ENCODE measurements around the gene XPR1.

XPR1 gene

DNA sequence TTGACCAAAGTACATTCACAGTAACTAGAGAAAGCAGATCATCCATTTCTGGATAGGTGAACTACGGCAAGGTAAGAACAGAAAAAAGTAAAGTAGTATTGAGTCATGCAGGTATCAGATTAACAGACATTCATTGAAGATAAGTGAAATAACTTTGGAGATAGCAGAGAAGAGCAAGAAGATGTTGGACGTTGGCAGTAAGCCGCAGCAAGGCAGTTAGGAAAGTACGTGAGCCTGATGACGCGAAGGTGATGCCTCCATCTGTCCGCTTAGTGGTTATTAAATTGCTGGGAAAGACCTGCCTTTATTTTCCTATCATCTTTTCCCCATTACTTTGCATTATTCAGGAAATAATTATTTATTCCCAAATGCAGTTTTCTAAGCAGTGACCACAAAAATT is 256.0 kb downstream of the XPR1 start:
- DNase-seq (ENCODE audit: low read depth in 2 of 2), result no peak
- TF ChIP-seq, protein P1, sequence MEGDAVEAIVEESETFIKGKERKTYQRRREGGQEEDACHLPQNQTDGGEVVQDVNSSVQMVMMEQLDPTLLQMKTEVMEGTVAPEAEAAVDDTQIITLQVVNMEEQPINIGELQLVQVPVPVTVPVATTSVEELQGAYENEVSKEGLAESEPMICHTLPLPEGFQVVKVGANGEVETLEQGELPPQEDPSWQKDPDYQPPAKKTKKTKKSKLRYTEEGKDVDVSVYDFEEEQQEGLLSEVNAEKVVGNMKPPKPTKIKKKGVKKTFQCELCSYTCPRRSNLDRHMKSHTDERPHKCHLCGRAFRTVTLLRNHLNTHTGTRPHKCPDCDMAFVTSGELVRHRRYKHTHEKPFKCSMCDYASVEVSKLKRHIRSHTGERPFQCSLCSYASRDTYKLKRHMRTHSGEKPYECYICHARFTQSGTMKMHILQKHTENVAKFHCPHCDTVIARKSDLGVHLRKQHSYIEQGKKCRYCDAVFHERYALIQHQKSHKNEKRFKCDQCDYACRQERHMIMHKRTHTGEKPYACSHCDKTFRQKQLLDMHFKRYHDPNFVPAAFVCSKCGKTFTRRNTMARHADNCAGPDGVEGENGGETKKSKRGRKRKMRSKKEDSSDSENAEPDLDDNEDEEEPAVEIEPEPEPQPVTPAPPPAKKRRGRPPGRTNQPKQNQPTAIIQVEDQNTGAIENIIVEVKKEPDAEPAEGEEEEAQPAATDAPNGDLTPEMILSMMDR (IDR thresholded peaks at IDR 0.05; ENCODE audit: low read depth, low read length), result no peak
- H3K4me3 ChIP-seq (replicated peaks in 1 of 2; ENCODE audit: low read depth in 2 of 2, low read length in 2 of 2), result no peak overlapping the region

DNA sequence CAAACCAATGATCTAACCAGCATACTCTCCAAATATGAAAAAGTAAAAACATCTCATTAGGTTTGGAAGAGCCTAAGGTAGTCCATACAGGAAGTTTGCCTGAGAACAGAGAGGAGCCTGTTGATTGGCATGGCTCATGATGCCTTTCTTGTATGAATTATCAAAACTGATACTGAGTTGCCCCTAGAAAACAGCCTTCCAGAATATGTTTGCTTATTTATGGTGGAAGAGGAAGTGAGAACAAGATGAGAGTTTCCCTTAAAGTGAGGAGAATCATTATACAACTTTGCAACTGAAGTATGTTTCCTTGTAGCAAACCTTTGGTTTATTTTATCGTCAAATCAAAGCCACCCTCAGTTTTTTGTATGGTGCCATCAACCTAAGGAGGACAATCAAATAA is 257.0 kb downstream of the XPR1 start:
- TF ChIP-seq, protein P1 (IDR thresholded peaks at IDR 0.05; ENCODE audit: low read depth, low read length), result no peak
- H3K4me3 ChIP-seq (replicated peaks in 1 of 2; ENCODE audit: low read depth in 2 of 2, low read length in 2 of 2), result no peak overlapping the region
- no peak for DNase-seq (ENCODE audit: low read depth in 2 of 2)

DNA sequence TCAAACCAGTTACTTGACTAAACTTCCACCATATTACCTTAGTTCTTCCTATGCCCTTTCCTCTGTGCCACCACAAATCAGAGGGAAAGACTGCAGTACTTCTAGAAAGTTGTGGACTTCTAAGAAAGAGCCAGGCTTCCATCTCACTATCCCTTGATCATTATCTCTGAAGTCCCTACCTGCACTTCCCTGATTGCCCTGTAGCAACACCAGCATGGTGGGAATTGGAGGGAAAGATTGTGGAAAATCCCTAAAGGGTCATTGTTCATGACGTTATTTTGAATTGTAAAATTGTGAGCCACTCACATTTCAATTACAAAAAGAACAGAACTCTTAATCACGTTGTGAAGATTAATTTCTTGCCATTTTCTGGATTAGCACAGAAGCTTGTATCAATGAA is 257.5 kb downstream of the XPR1 start:
- TF ChIP-seq, protein P1 (IDR thresholded peaks at IDR 0.05; ENCODE audit: low read depth, low read length), result no peak
- no peak overlapping the region for H3K4me3 ChIP-seq (replicated peaks in 1 of 2; ENCODE audit: low read depth in 2 of 2, low read length in 2 of 2)
- no peak for DNase-seq (ENCODE audit: low read depth in 2 of 2)

DNA sequence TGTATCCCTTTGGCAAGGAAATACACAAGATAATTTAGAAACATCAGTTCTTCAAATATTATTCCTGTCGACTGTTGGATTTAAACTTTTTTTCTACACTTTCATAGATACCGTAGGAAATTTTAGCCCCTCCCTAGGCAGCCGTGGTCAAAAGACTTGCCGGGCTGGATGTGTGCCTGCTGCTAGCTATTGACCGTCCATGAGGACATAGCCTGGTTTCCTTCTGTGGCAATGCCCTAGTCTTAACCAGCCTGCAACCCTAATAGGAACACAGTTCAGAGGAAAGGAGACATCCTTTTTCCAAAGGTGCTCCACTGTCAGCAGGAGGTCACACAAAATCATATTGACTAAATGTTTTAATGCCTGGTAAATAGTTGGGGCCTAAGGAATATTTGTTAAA is 260.4 kb downstream of the XPR1 start:
- TF ChIP-seq, protein P1 (IDR thresholded peaks at IDR 0.05; ENCODE audit: low read depth, low read length), result no peak
- H3K4me3 ChIP-seq (replicated peaks in 1 of 2; ENCODE audit: low read depth in 2 of 2, low read length in 2 of 2), result no peak overlapping the region
- DNase-seq (ENCODE audit: low read depth in 2 of 2), result no peak

DNA sequence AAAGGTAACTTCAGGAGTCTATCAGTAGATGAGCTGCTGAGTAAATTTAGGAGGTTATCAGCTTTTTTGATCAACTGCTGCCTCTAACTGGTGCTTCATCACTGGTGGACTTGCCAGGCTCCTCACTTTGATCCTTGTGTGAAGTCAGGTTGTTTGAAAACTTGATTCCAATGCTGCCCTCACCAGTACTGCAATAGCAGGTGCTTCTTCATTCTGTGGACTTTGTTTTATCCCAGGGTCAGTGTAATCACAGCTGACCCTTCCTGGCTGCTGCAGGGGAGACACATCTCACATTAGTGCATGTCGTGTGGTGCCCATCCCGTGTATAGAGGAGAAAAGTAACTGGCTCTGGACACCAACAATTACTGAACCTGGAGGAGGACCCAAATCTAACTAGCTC is 260.9 kb downstream of the XPR1 start:
- no peak for DNase-seq (ENCODE audit: low read depth in 2 of 2)
- no peak overlapping the region for H3K4me3 ChIP-seq (replicated peaks in 1 of 2; ENCODE audit: low read depth in 2 of 2, low read length in 2 of 2)
- TF ChIP-seq, protein P1 (IDR thresholded peaks at IDR 0.05; ENCODE audit: low read depth, low read length), result no peak

DNA sequence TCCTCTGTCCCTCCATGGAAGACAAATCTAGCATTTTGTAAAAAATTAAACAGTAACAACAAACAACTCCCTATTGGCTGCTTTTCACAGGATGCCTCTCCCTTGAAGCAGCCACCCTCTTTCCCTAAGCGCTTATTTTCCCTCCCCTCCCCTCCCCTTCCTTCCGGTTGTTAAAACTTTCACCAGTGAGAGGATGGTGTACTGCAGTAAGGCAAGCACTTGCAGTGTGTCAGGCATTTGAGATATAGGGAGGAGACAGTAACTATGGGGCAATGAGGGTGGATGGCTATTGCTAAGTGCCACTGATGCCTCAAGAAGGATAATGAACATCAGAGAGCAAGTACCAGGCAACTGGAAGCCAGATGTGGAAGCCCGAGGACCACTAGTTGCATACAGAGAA is 261.8 kb downstream of the XPR1 start:
- no peak overlapping the region for H3K4me3 ChIP-seq (replicated peaks in 1 of 2; ENCODE audit: low read depth in 2 of 2, low read length in 2 of 2)
- TF ChIP-seq, protein P1 (IDR thresholded peaks at IDR 0.05; ENCODE audit: low read depth, low read length), result no peak
- peak in 1 of 2 donors; percentile 20 for DNase-seq (ENCODE audit: low read depth in 2 of 2)

DNA sequence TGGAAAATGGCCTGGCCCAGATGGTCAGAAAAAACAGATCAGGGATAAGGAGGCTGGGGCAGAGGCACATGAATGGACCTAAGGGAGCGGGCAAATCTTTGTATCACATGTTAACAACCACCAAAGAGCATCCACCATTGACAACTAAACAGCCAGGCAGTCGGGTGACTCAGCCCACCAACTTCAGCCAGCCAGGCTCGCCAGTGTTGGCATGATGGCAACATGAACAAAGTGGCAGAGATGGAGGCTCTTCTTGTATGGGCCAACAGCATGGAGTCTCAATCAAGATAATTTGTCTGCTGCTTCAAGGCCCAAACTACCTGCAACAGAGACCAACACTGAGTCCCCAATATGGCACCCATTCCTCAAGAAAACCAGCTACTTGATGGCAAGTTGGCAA is 264.3 kb downstream of the XPR1 start:
- no peak for DNase-seq (ENCODE audit: low read depth in 2 of 2)
- TF ChIP-seq, protein P1 (IDR thresholded peaks at IDR 0.05; ENCODE audit: low read depth, low read length), result no peak
- H3K4me3 ChIP-seq (replicated peaks in 1 of 2; ENCODE audit: low read depth in 2 of 2, low read length in 2 of 2), result no peak overlapping the region

Data from cardiac fibroblast (primary cell).